GM12878 (cell line): ENCODE results near the gene DYNLL2. TPM values are rescaled to one million over a fixed set of nuclear protein-coding genes. Genes with fewer than 3 reads are reported as not detected.

ENCODE experiments used
- ATAC-seq: fragments of 200-7000 bp; cut with Tn5 transposase; 3 replicates; pipeline ENCODE4 v1.9.1; 2020; ENCODE audit warnings: mild to moderate bottlenecking, moderate library complexity
- BruUV-seq: library from RNA; stranded (reverse); fragments of 400-500 nt; replicated peaks from 2 replicates; lab custom pipeline; 2021; lab: Mats Ljungman, UMichigan
- CTCF ChIA-PET: fragments of 300-600 bp; sonication (Branson Sonifier 250); formaldehyde crosslinking; extraction: SDS; loops from one replicate; lab custom pipeline; 2021; ENCODE audit warnings: inconsistent platforms; lab: Yijun Ruan, JAX
- POLR2A ChIA-PET: fragments of 350-600 bp; formaldehyde crosslinking; extraction: SDS; loops from one replicate; lab custom pipeline; 2021; ENCODE audit warnings: inconsistent platforms; lab: Charles Lee
- RAD21 ChIA-PET: fragments of 300-600 bp; sonication (Branson Sonifier 250); formaldehyde crosslinking; loops from one replicate; lab custom pipeline; 2023; ENCODE audit warnings: antibody characterized with exemption; ENCODE audit not compliant: unreplicated experiment; lab: Charles Lee
- SMC1A ChIA-PET: fragments of 300-600 bp; sonication (Branson Sonifier 250); formaldehyde crosslinking; loops from one replicate; lab custom pipeline; 2023; ENCODE audit not compliant: unreplicated experiment, uncharacterized antibody; lab: Charles Lee
- DNase-seq: peaks from one replicate; pipeline ENCODE4 v3.0.0-alpha.2; 2011; ENCODE audit warnings: low read depth, low spot score
- FAIRE-seq: peaks from 3 replicates; lab custom pipeline; 2011; peaks lifted over from hg19 to GRCh38; lab: Jason Lieb, UNC
- H2AFZ ChIP-seq: 2 replicates; pipeline ENCODE4 v1.6.0; 2011; ENCODE audit warnings: low read depth, low read length, control low read depth; ENCODE audit not compliant: control insufficient read depth
- H3K27ac ChIP-seq: 2 replicates; pipeline ENCODE4 v1.5.1; 2011; ENCODE audit warnings: control low read depth; ENCODE audit not compliant: control insufficient read depth, insufficient read depth
- H3K27me3 ChIP-seq, 2 experiments: replicated peaks in 1 of 2; 2 replicates each; pipeline versions ENCODE4 v1.6.0 to v1.6.1; 2011; ENCODE audit warnings: low read length in 1 of 2; ENCODE audit not compliant: control insufficient read depth in 2 of 2, insufficient read depth in 2 of 2
- H3K36me3 ChIP-seq, 2 experiments: 2 replicates each; pipeline ENCODE4 v1.5.1; 2011; ENCODE audit warnings: low read length in 1 of 2; ENCODE audit not compliant: control insufficient read depth in 2 of 2, insufficient read depth in 2 of 2
- H3K4me1 ChIP-seq: 2 replicates; pipeline ENCODE4 v1.6.1; 2011; ENCODE audit warnings: mild to moderate bottlenecking, low read length, moderate library complexity, mixed read lengths; ENCODE audit not compliant: control insufficient read depth, insufficient read depth
- H3K4me2 ChIP-seq: 2 replicates; pipeline ENCODE4 v1.6.0; 2011; ENCODE audit warnings: control low read depth; ENCODE audit not compliant: control insufficient read depth, insufficient read depth
- H3K4me3 ChIP-seq: fragments of 200-600 bp; sonication (generic); 2 replicates; pipeline ENCODE4 v1.5.1; 2016
- H3K79me2 ChIP-seq: 2 replicates; pipeline ENCODE4 v1.6.0; 2011; ENCODE audit warnings: low read length; ENCODE audit not compliant: control insufficient read depth, insufficient read depth
- H3K9ac ChIP-seq: 2 replicates; pipeline ENCODE4 v1.8.0; 2011; ENCODE audit warnings: low read length, control low read depth, mixed read lengths; ENCODE audit not compliant: control insufficient read depth, insufficient read depth
- H3K9me3 ChIP-seq: replicated peaks from 3 replicates; pipeline ENCODE4 v1.5.1; 2011; ENCODE audit warnings: mild to moderate bottlenecking, low read length; ENCODE audit not compliant: control insufficient read depth, insufficient read depth
- H4K20me1 ChIP-seq: 2 replicates; pipeline ENCODE4 v1.6.0; 2011; ENCODE audit not compliant: control insufficient read depth, insufficient read depth
- BACH1 ChIP-seq: fragments of 450-650 bp; IDR thresholded peaks from 2 replicates; pipeline ENCODE4 v1.6.1; 2017; ENCODE audit warnings: mild to moderate bottlenecking, borderline replicate concordance
- CBX3 ChIP-seq: fragments of 200-600 bp; sonication (generic); IDR thresholded peaks from 2 replicates; pipeline ENCODE4 v1.6.1; 2016; ENCODE audit warnings: low read depth, borderline replicate concordance
- CHD2 ChIP-seq: IDR thresholded peaks from 2 replicates; pipeline ENCODE4 v1.6.1; 2011; ENCODE audit warnings: low read depth, low read length, improper control_type of control experiment, borderline replicate concordance
- MTA3 ChIP-seq: IDR thresholded peaks from 2 replicates; pipeline ENCODE4 v1.6.1; 2012; ENCODE audit warnings: low read length, inconsistent platforms, borderline replicate concordance
- NFYA ChIP-seq: IDR thresholded peaks from 2 replicates; pipeline ENCODE4 v1.6.1; 2011; ENCODE audit warnings: low read depth, mild to moderate bottlenecking, low read length, improper control_type of control experiment, borderline replicate concordance
- PAX8 ChIP-seq: fragments of 450-650 bp; IDR thresholded peaks from 2 replicates; pipeline ENCODE4 v1.6.1; 2017; ENCODE audit warnings: mild to moderate bottlenecking, moderate library complexity
- SPI1 ChIP-seq: IDR thresholded peaks from 2 replicates; pipeline ENCODE4 v1.6.1; 2011; ENCODE audit warnings: low read depth, mild to moderate bottlenecking, low read length, moderate library complexity, borderline replicate concordance; ENCODE audit not compliant: insufficient read depth
- YY1 ChIP-seq: IDR thresholded peaks from 2 replicates; pipeline ENCODE4 v1.6.1; 2011; ENCODE audit warnings: low read depth, mild to moderate bottlenecking, low read length
- ZNF274 ChIP-seq: IDR thresholded peaks from one replicate; pipeline ENCODE4 v1.8.0; 2011; ENCODE audit not compliant: insufficient read length, insufficient read depth
- ZNF622 ChIP-seq: fragments of 450-650 bp; IDR thresholded peaks from 2 replicates; pipeline ENCODE4 v1.6.1; 2017; ENCODE audit warnings: mild to moderate bottlenecking, inconsistent platforms
- WGBS: methylation state at CpG from one replicate; pipeline ENCODE4 v1.1.6; 2016; ENCODE audit warnings: low lambda C conversion rate; ENCODE audit not compliant: insufficient replicate concordance, insufficient coverage; ENCODE audit errors: missing lambda C conversion rate; 5-methylcytosine and 5-hydroxymethylcytosine counted together
- in situ Hi-C: fragments of 300-500 bp; cut with MboI; formaldehyde crosslinking; loops from 9 replicates; pipeline ENCODE4 v1.14.3; 2018; ENCODE audit warnings: mixed read lengths
- intact Hi-C: fragments of 100-400 bp; cut with micrococcal nuclease; formaldehyde crosslinking; loops from one replicate; pipeline ENCODE4 v1.14.2; 2022; ENCODE audit not compliant: unreplicated experiment
- polyA plus RNA-seq, 11 experiments: library from polyadenylated mRNA; depleted of rRNA in 4 of 11; unstranded in 6 of 11; stranded (reverse) in 5 of 11; fragments of >200 nt; fragmentation: Nextera tagmentation in 4 of 11; fragmentation: Illumina TruSeq in 1 of 11; extraction: Ambion mirVana in 4 of 11; extraction: Trizol in 1 of 11; gene quantifications; 1 replicate in 1 of 11; 2 replicates in 10 of 11; pipeline versions ENCODE4 v1.2.1 to v1.2.3, GENCODE V29; 2011 to 2016; ENCODE audit warnings: inconsistent platforms in 2 of 11, missing spikeins in 2 of 11, low read depth in 1 of 11
- total RNA-seq, 4 experiments: library from RNA; depleted of rRNA in 3 of 4; stranded (reverse); fragments of >200 nt in 3 of 4; fragmentation: Illumina TruSeq in 1 of 4; extraction: Trizol in 1 of 4; gene quantifications; 2 replicates each; pipeline versions ENCODE4 v1.2.1 to v1.2.3, GENCODE V29; 2013 to 2021
- TF ChIP-seq, protein P1 (sequence below): fragments of 450-650 bp; IDR thresholded peaks from 2 replicates; pipeline ENCODE4 v1.6.1; 2017; ENCODE audit warnings: low read depth, mild to moderate bottlenecking, moderate library complexity

DYNLL2 gene
- total and polyA plus RNA-seq, 10 of the 15 experiments (the other 5 are each of a cell fraction or from before 2014, with no cell fraction given): 0.62 to 19.2 (median 9.1) TPM

DNA sequence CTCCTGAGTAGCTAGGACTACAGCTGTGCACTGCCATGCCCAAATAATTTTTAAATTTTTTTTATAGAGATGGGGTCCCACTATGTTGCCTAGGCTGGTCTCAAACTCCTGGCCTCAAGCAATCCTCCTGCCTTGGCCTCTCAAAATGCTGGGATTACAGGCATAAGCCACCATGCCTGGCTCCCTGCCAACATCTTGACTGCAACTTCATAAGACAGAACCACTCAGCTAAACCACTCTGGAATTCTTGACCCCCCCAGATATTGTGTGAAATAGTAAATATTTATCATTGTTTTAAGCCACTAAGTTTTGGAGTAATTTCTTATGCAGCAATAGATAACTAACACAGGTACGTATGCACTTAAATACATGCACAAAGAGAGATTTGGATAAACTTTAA, 26.0 kb downstream of the DYNLL2 start:
- WGBS: 0% methylated on average over 1 of the region's 1 CpG
- no peaks in the 10 kb centered on the region for H3K9me3 ChIP-seq
- DNase-seq: no peak
- no peak for TF ChIP-seq PAX8
- TF ChIP-seq ZNF274: no peak
- TF ChIP-seq BACH1: no peak
- TF ChIP-seq, protein P1, sequence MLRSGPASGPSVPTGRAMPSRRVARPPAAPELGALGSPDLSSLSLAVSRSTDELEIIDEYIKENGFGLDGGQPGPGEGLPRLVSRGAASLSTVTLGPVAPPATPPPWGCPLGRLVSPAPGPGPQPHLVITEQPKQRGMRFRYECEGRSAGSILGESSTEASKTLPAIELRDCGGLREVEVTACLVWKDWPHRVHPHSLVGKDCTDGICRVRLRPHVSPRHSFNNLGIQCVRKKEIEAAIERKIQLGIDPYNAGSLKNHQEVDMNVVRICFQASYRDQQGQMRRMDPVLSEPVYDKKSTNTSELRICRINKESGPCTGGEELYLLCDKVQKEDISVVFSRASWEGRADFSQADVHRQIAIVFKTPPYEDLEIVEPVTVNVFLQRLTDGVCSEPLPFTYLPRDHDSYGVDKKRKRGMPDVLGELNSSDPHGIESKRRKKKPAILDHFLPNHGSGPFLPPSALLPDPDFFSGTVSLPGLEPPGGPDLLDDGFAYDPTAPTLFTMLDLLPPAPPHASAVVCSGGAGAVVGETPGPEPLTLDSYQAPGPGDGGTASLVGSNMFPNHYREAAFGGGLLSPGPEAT: no peak
- TF ChIP-seq ZNF622: no peak
- no peak for TF ChIP-seq CBX3
- TF ChIP-seq CHD2: no peak
- no peak for TF ChIP-seq MTA3
- no peak for TF ChIP-seq NFYA
- no peak for TF ChIP-seq YY1
- no peak for TF ChIP-seq SPI1
- BruUV-seq: no TSS peak
- no peak for FAIRE-seq
- ChIA-PET RAD21 (no interaction called here), POLR2A (no interaction called here), SMC1A (interaction anchor here (0.9 kb wide), 1 partner anchor 85 kb away, joined by 5 read pairs; no protein-coding TSS in a partner anchor), CTCF (interaction anchor here (0.7 to 6.6 kb wide), 2 partner anchors 15 to 110 kb away, joined by 3 to 63 read pairs; no protein-coding TSS in a partner anchor)
- no peak overlapping the region for H3K4me3 ChIP-seq
- H3K36me3 ChIP-seq: no peaks in the 10 kb centered on the region
- ATAC-seq: no peak
- in situ Hi-C loops: no loop called here
- H3K9ac ChIP-seq: no peak overlapping the region
- H4K20me1 ChIP-seq: no peaks in the 10 kb centered on the region
- peaks cover 0 to 2% of the 10 kb centered on the region in 2 experiments; a peak in 1 of 4 replicates for H3K27me3 ChIP-seq
- H3K4me2 ChIP-seq: no peak overlapping the region
- H3K79me2 ChIP-seq: no peaks in the 10 kb centered on the region
- intact Hi-C loops: no loop called here
- no peak overlapping the region for H3K27ac ChIP-seq
- no peaks in the 10 kb centered on the region for H3K4me1 ChIP-seq
- H2AFZ ChIP-seq: no peak overlapping the region
